SK-N-SH treated with all-trans-retinoic acid at 6 μM for 48 hours (cell line): Measurements from ENCODE around the gene RINL.

Source experiments
- ATAC-seq: fragments of 200-7000 bp; cut with Tn5 transposase; 3 replicates; pipeline ENCODE4 v1.9.1; 2020; ENCODE audit warnings: mild to moderate bottlenecking, moderate library complexity
- ARNTL ChIP-seq: fragments of 450-650 bp; formaldehyde crosslinking; IDR thresholded peaks from 2 replicates; pipeline ENCODE4 v1.5.0; 2020; ENCODE audit warnings: low read depth, mild to moderate bottlenecking, moderate library complexity, borderline replicate concordance
- ESRRG ChIP-seq: fragments of 250-450 bp; sonication (Bioruptor Pico); IDR thresholded peaks from 2 replicates; pipeline ENCODE4 v1.6.1; 2021; ENCODE audit warnings: mild to moderate bottlenecking
- SNAI2 ChIP-seq: fragments of 250-450 bp; sonication (Bioruptor Pico); IDR thresholded peaks from 2 replicates; pipeline ENCODE4 v1.5.0; 2020; ENCODE audit warnings: mild to moderate bottlenecking, moderate library complexity
- TCF4 ChIP-seq: fragments of 250-450 bp; sonication (Bioruptor Pico); IDR thresholded peaks from 2 replicates; pipeline ENCODE4 v1.8.0; 2021; ENCODE audit warnings: mild to moderate bottlenecking, moderate library complexity, borderline replicate concordance
- TOX ChIP-seq: fragments of 250-450 bp; sonication (Bioruptor Pico); IDR thresholded peaks from 2 replicates; pipeline ENCODE4 v1.8.0; 2021; ENCODE audit warnings: mild to moderate bottlenecking, moderate library complexity, borderline replicate concordance
- ZC3H10 ChIP-seq: fragments of 250-450 bp; sonication (Bioruptor Pico); IDR thresholded peaks from 2 replicates; pipeline ENCODE4 v1.5.1; 2021; ENCODE audit warnings: mild to moderate bottlenecking, moderate library complexity
- ZFP3 ChIP-seq: fragments of 250-450 bp; sonication (Bioruptor Pico); IDR thresholded peaks from 2 replicates; pipeline ENCODE4 v1.5.0; 2020; ENCODE audit warnings: mild to moderate bottlenecking, moderate library complexity
- TF ChIP-seq, protein P1 (sequence below): fragments of 250-450 bp; sonication (Bioruptor Pico); IDR thresholded peaks from 2 replicates; pipeline ENCODE4 v1.5.1; 2020; ENCODE audit warnings: low read depth, mild to moderate bottlenecking, moderate library complexity

Gene RINL

DNA sequence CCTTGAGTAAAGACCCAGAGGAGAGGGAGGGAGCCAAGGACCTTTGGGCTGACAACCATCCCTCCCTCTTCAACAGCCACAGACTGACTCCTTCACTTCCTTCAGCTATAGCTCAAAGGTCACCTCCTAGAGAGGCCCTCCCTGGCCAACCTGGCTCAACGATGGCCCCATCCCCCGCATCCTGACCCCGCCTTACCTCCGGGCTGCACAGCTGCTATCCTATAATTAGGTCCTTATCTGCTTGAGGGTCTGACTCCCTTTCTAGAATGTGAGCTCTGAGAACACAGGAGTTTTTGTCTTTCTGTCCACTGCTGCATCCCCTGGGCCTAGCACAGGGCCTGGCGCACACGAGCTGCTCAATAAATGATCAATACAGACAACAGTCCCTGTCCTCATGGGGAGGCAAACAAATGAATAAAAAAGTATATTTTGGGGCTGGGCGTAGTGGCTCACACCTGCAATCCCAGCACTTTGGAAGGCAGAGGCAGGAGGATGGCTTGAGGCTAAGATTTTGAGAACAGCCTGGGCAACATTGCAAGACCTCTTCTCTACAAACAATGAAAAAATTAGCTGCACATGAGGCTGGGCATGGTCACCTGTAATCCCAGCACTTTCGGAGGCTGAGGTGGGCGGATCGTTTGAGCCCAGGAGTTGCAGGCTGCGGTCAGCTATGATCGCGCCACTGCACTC is 58.7 kb downstream of the RINL start:
- no peak for ATAC-seq
- TF ChIP-seq TCF4 (CRISPR knock-in tag) (no peak), TOX (CRISPR knock-in tag) (no peak), ESRRG (CRISPR knock-in tag) (no peak), SNAI2 (CRISPR knock-in tag) (no peak), ZC3H10 (CRISPR knock-in tag) (no peak), ARNTL (CRISPR knock-in tag) (no peak), ZFP3 (CRISPR knock-in tag) (no peak)
- TF ChIP-seq, protein P1, sequence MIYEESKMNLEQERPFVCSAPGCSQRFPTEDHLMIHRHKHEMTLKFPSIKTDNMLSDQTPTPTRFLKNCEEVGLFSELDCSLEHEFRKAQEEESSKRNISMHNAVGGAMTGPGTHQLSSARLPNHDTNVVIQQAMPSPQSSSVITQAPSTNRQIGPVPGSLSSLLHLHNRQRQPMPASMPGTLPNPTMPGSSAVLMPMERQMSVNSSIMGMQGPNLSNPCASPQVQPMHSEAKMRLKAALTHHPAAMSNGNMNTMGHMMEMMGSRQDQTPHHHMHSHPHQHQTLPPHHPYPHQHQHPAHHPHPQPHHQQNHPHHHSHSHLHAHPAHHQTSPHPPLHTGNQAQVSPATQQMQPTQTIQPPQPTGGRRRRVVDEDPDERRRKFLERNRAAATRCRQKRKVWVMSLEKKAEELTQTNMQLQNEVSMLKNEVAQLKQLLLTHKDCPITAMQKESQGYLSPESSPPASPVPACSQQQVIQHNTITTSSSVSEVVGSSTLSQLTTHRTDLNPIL (CRISPR knock-in tag): no peak
